IPS DF 6.9 (cell line): ENCODE measurements around the gene LUZP1.

Experiments
- DNase-seq: peaks from one replicate; pipeline ENCODE4 v3.0.0-alpha.2; 2013; ENCODE audit warnings: low read depth, low spot score
- H3K27ac ChIP-seq: one replicate; pipeline ENCODE4 v1.5.1; 2013; ENCODE audit warnings: low read length, control low read depth
- H3K27me3 ChIP-seq: 2 replicates; pipeline ENCODE4 v1.6.1; 2013; ENCODE audit warnings: mild to moderate bottlenecking, low read length; ENCODE audit not compliant: control insufficient read depth, insufficient read depth
- H3K36me3 ChIP-seq: 2 replicates; pipeline ENCODE4 v1.6.1; 2013; ENCODE audit warnings: low read length; ENCODE audit not compliant: control insufficient read depth, insufficient read depth
- H3K4me1 ChIP-seq: 2 replicates; pipeline ENCODE4 v1.6.1; 2013; ENCODE audit warnings: low read length; ENCODE audit not compliant: control insufficient read depth, insufficient read depth
- H3K4me3 ChIP-seq: 2 replicates; pipeline ENCODE4 v1.5.1; 2013; ENCODE audit warnings: mild to moderate bottlenecking, low read length
- H3K9me3 ChIP-seq: 2 replicates; pipeline ENCODE4 v1.6.1; 2013; ENCODE audit warnings: low read length, inconsistent platforms; ENCODE audit not compliant: control insufficient read depth, insufficient read depth
- WGBS: extraction: QIAGEN DNeasy Blood & Tissue Kit; methylation state at CpG from one replicate; pipeline ENCODE4 v1.1.7; 2013; ENCODE audit warnings: mixed read lengths, missing lambda C conversion rate; ENCODE audit not compliant: insufficient read length, insufficient coverage; 5-methylcytosine and 5-hydroxymethylcytosine counted together

The LUZP1 gene

DNA sequence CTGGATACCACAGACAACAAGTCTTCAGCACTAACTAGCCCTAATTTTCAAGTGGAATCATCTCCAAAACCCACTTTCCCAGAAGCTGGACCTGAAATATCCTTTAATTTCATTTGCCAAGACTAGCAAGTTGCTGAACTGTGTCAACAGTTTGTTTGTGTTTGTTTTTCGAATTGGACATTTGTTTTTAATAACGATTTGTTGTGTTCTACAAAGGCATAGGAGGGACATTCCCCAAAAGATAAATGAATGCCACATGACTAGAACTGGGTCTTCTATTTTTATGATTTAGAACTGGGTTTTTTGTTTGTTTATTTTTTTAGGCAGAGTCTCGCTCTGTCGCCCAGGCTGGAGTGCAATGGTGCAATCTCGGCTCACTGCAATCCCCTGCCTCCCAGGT lies 17.9 kb downstream of the LUZP1 start:
- Histone ChIP-seq H3K9me3 (no peaks in the 10 kb centered on the region), H3K4me1 (no peaks in the 10 kb centered on the region), H3K4me3 (no peak overlapping the region), H3K27me3 (no peaks in the 10 kb centered on the region), H3K27ac (no peak overlapping the region), H3K36me3 (no peaks in the 10 kb centered on the region)
- no peak for DNase-seq
- no CpG with 5 or more reads among the region's 5 CpGs for WGBS

GRCh38 chr1:23150125-23150524 lies 18.5 kb downstream of the LUZP1 start:
- no peaks in the 10 kb centered on the region for H3K36me3 ChIP-seq
- no peaks in the 10 kb centered on the region for H3K4me1 ChIP-seq
- H3K4me3 ChIP-seq, result no peak overlapping the region
- no peaks in the 10 kb centered on the region for H3K27me3 ChIP-seq
- WGBS, result no CpG with 5 or more reads among the region's 2 CpGs
- DNase-seq, result no peak
- H3K27ac ChIP-seq, result no peak overlapping the region
- H3K9me3 ChIP-seq, result no peaks in the 10 kb centered on the region

DNA sequence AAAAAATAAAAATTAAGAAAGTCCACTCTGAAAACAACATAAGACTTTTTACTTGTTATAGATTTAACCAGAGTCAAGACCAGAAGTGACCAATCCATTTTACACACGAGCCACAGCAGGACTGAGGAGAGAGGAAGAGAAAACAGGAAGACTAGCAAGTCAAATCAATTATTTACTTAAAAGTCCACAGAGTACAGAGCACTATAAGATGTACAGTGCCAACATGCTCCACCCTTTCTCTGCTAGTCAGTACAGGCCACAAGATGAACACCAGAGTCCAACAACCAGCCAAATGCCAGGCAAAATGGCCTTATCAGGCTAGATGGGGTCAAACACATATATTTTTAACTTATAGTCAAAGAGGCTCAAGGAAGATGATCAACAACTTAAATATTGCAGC lies 19.5 kb downstream of the LUZP1 start:
- Histone ChIP-seq H3K4me1 (no peaks in the 10 kb centered on the region), H3K27me3 (no peaks in the 10 kb centered on the region), H3K36me3 (no peaks in the 10 kb centered on the region), H3K9me3 (no peaks in the 10 kb centered on the region), H3K27ac (no peak overlapping the region), H3K4me3 (no peak overlapping the region)
- no peak for DNase-seq
- no CpG with 5 or more reads among the region's 1 CpG for WGBS

GRCh38 chr1:23148084-23148483 lies 20.6 kb downstream of the LUZP1 start:
- Histone ChIP-seq H3K36me3 (no peaks in the 10 kb centered on the region), H3K4me3 (no peak overlapping the region), H3K9me3 (no peaks in the 10 kb centered on the region), H3K27me3 (no peaks in the 10 kb centered on the region), H3K4me1 (no peaks in the 10 kb centered on the region), H3K27ac (no peak overlapping the region)
- no CpG with 5 or more reads among the region's 4 CpGs for WGBS
- no peak for DNase-seq

- H3K4me3 ChIP-seq, result no peak overlapping the region
- no peaks in the 10 kb centered on the region for H3K27me3 ChIP-seq
- no peak overlapping the region for H3K27ac ChIP-seq
- no peak for DNase-seq
- H3K9me3 ChIP-seq, result no peaks in the 10 kb centered on the region
- H3K4me1 ChIP-seq, result no peaks in the 10 kb centered on the region
- WGBS, result no CpG with 5 or more reads among the region's 6 CpGs
- H3K36me3 ChIP-seq, result no peaks in the 10 kb centered on the region
Measured at GRCh38 chr1:23140940-23141596, 27.6 kb downstream of the LUZP1 start.

DNA sequence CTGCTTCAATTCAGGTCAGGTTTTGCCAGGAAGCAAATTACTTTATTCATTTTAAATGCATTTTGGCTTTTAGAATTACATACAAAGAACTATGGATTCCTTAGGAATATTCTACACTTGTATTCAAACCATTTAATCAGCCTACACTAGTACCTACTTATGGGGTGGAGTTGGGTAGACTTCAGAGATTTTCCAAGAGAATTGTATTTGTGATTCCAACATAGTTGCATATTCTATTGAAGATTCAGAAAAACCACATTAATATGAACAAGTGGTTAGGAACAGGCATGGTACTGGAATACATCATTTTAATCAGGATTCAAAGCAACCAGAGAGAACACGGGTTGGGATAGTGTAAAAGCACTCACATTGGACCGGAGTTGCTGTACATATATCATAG lies 33.4 kb downstream of the LUZP1 start:
- Histone ChIP-seq H3K27ac (no peak overlapping the region), H3K9me3 (no peaks in the 10 kb centered on the region), H3K4me3 (no peak overlapping the region), H3K4me1 (no peaks in the 10 kb centered on the region), H3K36me3 (no peaks in the 10 kb centered on the region), H3K27me3 (no peaks in the 10 kb centered on the region)
- no peak for DNase-seq
- no CpG with 5 or more reads among the region's 2 CpGs for WGBS

DNA sequence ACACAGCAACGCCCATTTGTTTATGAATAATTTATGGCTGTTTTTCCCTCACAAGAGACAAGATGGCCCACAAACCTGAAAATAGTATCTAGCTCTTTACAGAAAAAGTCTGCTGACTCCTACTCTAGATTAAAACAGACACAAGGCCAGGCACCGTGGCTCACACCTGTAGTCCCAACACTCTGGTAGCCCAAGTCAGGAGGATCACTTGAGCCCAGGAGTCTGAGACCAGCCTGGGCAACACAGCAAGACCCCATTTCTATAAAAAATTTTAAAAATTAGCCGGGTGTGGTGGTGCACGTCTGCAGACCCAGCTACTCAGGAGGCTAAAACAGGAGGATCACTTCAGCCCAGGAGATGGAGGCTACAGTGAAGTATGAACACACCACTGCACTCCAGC lies 34.6 kb downstream of the LUZP1 start:
- Histone ChIP-seq H3K27ac (no peak overlapping the region), H3K36me3 (no peaks in the 10 kb centered on the region), H3K9me3 (no peaks in the 10 kb centered on the region), H3K4me1 (no peaks in the 10 kb centered on the region), H3K27me3 (no peaks in the 10 kb centered on the region), H3K4me3 (no peak overlapping the region)
- WGBS, result no CpG with 5 or more reads among the region's 4 CpGs
- no peak for DNase-seq

GRCh38 chr1:23133587-23133986 lies 35.1 kb downstream of the LUZP1 start:
- Histone ChIP-seq H3K4me1 (no peaks in the 10 kb centered on the region), H3K27me3 (no peaks in the 10 kb centered on the region), H3K27ac (no peak overlapping the region), H3K9me3 (no peaks in the 10 kb centered on the region), H3K4me3 (no peak overlapping the region), H3K36me3 (no peaks in the 10 kb centered on the region)
- no peak for DNase-seq
- WGBS, result no CpG with 5 or more reads among the region's 5 CpGs

DNA sequence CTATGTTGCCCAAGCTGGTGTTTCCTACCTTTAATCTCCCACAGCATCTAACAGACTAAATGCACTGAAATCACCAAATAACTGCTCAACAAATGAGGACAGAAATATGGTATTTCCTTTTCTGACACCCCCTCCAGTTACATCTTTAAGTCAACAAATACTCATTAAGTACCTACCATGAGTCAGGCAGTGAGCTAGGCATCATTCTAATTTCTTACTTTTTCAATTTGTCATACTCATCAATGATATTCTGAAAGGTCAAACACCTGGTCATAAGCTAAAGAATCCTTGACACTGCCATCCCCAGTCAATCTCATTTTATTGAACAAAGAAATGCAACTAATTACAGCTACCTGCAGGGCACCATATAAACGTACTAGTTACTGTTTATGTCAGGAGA lies 36.6 kb downstream of the LUZP1 start:
- no peaks in the 10 kb centered on the region for H3K9me3 ChIP-seq
- H3K4me1 ChIP-seq, result no peaks in the 10 kb centered on the region
- no peak overlapping the region for H3K27ac ChIP-seq
- DNase-seq, result no peak
- no peaks in the 10 kb centered on the region for H3K27me3 ChIP-seq
- no peak overlapping the region for H3K4me3 ChIP-seq
- WGBS, result no CpG with 5 or more reads among the region's 1 CpG
- no peaks in the 10 kb centered on the region for H3K36me3 ChIP-seq

- Histone ChIP-seq H3K4me1 (peaks cover 1% of the 10 kb centered on the region; the same call in 1 of the 2 replicates), H3K27me3 (no peaks in the 10 kb centered on the region), H3K36me3 (no peaks in the 10 kb centered on the region), H3K27ac (no peak overlapping the region), H3K9me3 (no peaks in the 10 kb centered on the region), H3K4me3 (no peak overlapping the region)
- DNase-seq, result no peak
Measured at GRCh38 chr1:23129846-23130245, 38.8 kb downstream of the LUZP1 start.

DNA sequence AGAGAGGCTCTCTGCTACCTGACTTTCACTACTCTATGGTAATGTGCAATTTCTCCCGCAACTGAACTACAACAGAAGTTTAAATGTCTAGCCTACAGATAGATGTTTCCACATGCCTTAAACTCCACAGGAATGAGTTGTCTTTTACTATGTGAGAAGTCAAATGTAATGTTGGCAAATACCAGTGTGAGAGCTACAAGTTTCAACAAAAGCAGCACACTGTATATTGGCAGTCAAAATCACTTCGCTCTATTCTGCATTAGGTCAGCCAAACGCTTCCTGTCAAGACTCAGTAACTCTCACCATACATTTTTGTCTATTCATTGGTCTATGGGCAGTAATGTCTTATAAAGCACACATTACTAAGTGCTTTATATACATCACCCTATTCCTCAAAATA lies 41.9 kb downstream of the LUZP1 start:
- Histone ChIP-seq H3K36me3 (no peaks in the 10 kb centered on the region), H3K4me1 (peaks cover 3% of the 10 kb centered on the region; the same call in 1 of the 2 replicates), H3K9me3 (no peaks in the 10 kb centered on the region), H3K27ac (no peak overlapping the region), H3K27me3 (no peaks in the 10 kb centered on the region), H3K4me3 (no peak overlapping the region)
- WGBS, result no CpG with 5 or more reads among the region's 3 CpGs
- DNase-seq, result no peak
